NCI-H1417 treated with DMSO at 0.1 percent for 48 hours (cell line): ENCODE data around the gene TTYH1.

Source experiments
- DNase-seq: peaks from one replicate; lab custom pipeline; 2025; lab: John Stamatoyannopoulos, UW

Gene TTYH1

DNA sequence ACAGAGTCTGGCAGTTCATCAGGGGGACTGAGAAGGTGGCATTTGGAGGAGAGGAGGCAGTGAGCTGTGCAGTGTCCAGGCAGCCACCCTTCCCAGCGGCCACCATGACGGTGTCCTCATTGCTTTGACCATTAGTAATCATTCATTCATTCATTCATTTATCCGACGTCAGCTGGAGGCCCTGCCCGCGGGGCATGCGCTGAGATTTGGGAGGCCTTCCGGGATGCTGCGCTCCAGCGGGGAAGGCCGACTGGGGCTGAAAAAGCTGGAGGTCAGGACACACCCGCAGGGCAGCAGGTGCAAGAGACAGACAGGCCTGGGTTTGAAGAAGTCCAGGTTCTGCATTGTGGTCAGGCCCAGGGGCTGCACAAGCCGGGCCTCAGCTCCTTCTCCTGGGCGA is 8.9 kb downstream of the TTYH1 start:
- no peak for DNase-seq

DNA sequence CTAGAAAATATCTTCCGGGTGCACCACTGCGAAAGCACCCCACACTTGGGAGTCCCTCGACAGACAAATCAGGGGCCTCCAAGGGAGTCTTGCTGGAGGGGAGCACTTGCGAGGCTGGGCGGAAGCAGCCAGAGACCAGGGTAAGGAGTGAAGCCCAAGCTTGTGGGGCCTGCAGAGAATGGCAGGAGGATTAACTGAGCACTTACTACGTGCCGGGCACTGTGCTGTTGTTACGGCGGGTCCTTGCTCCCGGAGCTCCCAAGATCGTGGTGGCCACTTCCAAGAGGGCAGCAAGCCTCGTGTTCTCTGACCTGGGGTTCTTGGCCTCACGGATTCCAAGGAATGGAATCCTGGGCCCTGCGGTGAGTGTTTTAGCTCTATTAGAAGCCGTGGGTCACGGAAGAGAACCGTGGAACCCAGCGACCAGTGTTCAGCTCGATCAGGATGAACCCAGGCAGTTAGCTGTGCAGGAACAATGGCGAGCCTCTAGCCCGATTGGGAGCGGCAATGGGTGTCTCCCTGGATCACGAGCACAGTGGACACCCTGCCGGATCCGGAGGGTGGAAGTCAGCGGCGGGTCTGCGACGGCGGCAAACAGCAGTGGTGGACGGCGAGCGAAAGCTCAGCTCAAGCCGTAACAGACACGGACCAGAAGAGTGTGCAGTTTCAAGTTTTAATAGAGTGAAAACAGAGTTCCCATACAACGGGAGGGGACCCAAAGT is 9.6 kb downstream of the TTYH1 start:
- no peak for DNase-seq

- DNase-seq: no peak
Observed at GRCh38 chr19:54425382-54425723, 10.1 kb downstream of the TTYH1 start.

- DNase-seq: no peak
Observed at GRCh38 chr19:54426291-54426931, 11.1 kb downstream of the TTYH1 start.

GRCh38 chr19:54427586-54427985 is 12.3 kb downstream of the TTYH1 start:
- DNase-seq: no peak

- DNase-seq: no peak
Observed at GRCh38 chr19:54428323-54429175, 13.3 kb downstream of the TTYH1 start.

GRCh38 chr19:54429176-54429495 is 13.9 kb downstream of the TTYH1 start:
- DNase-seq: no peak

DNA sequence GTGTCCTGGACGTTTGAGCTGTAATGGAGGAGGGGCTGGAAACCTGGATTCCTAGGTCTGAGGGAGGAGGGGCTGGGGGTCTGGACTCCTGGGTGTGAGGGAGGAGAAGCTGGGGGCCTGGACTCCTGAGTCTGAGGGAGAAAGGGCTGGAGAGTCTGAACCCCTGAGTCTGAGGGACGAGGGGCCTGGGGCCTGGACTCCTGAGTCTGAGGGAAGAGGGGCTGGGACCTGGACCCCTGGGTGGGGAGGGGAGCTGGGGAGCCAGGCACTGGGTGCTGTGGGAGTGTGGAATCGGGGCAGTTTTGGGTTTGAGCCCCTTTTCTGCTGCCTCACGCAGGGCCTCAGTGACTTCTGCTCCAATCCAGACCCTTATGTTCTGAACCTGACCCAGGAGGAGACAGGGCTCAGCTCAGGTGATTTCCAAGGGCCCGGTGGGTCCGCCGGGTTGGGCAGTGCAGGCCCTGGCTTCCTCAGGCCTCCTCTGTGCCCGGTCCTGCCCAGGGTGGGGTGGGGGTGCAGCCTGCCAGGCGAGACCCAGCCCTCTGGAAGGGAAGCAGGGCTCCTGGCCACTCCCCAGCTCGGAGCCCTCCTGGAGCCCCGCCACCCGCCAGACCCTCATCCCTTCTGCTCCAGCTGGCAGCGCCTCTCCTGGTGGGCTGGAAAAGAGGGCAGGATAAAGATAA is 14.4 kb downstream of the TTYH1 start:
- DNase-seq: no peak

- DNase-seq: no peak
Observed at GRCh38 chr19:54430306-54431254, 15.3 kb downstream of the TTYH1 start.

DNA sequence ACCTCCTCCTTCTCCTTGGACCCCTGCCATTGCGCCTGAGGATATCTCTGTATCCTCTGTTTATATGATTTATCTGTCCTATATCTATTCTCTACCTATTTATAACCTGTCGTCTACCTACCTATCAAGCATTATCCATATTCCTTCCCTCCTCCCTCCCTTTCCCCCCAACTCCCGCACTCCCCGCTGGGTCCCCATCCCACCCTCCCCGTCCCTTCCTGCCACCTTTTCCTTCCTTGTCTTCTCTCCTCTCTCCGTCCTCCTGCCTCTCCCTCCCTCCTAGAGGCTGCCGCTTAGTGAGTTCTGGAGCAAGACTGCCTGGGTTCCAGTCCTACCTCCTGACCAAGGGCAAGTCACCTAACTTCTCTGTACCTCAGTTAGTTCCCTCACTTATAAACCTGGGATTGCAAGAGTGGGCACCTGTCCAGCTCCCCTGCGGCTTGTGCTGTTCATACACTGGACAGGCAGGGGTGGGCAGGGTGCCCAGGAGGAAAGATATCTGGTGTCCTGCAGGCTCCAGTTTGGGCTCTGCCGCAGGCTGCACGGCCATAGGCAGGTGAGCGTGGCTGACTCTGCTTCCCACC is 16.1 kb downstream of the TTYH1 start:
- no peak for DNase-seq

GRCh38 chr19:54432144-54432738 is 17.0 kb downstream of the TTYH1 start:
- DNase-seq: no peak

DNA sequence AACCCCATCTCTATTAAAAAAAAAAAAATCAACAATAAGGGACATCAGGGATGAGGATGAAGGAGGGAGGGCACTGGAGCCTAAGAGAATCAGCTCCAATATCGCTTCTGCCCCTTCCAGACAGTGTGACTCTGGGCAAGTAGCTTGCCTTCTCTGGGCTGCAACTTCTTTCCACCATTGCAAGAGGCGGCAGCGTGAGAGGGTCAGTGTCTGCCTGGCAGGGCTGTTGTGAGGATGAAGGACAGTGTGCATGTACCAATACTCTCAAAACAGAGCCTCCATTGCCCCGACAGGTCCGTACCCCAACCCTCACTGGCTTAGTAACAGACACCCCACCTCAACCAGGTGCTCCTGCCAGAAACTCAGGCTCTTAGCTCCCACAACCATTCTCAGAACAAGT is 18.4 kb downstream of the TTYH1 start:
- no peak for DNase-seq

GRCh38 chr19:54434112-54434872 is 19.0 kb downstream of the TTYH1 start:
- DNase-seq: no peak

- no peak for DNase-seq
Observed at GRCh38 chr19:54434873-54435214, 19.6 kb downstream of the TTYH1 start.

DNA sequence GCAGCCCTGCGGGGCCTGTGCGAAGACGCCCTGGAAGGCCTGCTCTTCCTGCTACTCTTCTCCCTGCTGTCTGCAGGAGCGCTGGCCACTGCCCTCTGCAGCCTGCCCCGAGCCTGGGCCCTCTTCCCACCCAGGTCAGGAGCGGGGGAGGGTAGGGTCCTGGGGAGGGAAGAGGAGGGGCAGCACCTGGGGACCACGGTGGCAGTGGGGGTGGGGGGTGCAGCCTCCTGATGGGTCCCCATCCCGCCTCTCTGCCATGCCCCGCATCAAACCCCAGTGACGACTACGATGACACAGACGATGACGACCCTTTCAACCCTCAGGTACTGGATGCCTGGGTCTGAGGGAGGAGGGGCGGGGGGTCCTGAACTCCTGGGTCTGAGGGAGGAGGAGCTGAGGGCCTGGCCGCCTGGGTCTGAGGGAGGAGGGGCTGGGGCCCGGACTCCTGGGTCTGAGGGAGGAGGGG is 20.3 kb downstream of the TTYH1 start:
- no peak for DNase-seq

- no peak for DNase-seq
Observed at GRCh38 chr19:54436031-54436523, 20.8 kb downstream of the TTYH1 start.

DNA sequence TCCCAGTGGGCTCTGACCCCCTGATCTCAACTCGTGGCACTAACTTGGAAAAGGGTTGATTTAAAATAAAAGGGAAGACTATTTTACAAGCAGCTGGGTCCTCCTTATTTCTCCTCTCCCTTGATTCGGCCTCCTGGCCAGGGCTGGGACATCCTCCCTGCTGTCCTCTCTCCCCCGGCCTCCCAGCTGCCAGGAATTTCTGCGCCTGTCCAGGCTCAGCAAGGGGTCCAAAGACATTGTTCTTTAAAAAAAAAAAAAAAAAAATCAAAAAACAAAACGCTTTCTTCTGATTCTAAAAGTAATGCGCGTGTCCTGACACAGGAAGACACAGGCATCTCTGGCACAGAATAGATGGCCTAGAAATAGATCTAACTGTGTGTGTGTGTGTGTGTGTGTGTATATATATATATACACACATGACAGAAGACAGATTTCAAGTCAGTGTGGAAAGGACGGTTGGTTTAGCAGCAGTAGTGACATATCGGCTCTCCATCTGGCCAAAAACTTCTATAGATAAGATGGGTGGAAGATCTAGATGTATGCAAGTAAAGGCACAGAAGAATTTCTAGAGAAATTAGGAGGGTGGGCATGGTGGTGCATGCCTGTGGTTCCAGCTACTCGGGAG is 21.5 kb downstream of the TTYH1 start:
- no peak for DNase-seq

DNA sequence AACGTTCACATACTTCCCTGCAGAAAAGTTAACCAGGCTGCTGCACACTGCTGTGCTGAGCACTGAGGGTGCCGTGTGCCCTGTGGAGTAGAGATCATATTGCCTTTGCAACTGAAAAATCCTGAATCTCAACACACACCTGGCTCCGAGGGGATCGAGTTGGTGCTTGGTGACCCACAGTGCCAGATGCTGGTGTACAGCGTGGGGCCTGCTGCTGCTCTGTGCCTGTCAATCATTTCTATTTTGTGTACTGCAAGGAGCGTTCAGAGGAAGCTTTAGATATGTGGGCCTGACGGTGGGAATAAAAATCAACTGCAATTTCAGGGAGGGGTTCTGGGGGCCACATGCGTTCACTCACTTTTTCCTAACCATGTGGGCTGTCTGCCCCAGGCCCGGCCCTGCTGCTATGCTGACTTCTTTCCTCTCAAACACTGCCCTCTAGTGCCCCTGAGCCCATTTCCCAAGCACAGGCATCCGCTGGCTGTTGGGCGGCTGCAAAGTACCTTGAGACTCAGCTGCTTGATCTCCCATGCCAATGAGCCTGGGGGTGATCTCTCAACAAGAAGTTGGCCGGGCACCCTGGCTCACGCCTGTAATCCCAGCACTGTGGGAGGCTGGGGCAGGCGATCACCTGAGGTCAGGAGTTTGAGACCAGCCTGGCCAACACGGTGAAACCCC is 24.0 kb downstream of the TTYH1 start:
- no peak for DNase-seq

- DNase-seq: no peak
Observed at GRCh38 chr19:54440641-54441040, 25.4 kb downstream of the TTYH1 start.
